GM12878 (cell line): Measurements from ENCODE around the gene COL24A1. TPM values are rescaled to one million over a fixed set of nuclear protein-coding genes. Genes with fewer than 3 reads are reported as not detected.

Experiments used
- ATAC-seq: fragments of 200-7000 bp; cut with Tn5 transposase; 3 replicates; pipeline ENCODE4 v1.9.1; 2020; ENCODE audit warnings: mild to moderate bottlenecking, moderate library complexity
- BruUV-seq: library from RNA; stranded (reverse); fragments of 400-500 nt; replicated peaks from 2 replicates; lab custom pipeline; 2021; lab: Mats Ljungman, UMichigan
- CTCF ChIA-PET: fragments of 300-600 bp; sonication (Branson Sonifier 250); formaldehyde crosslinking; extraction: SDS; loops from one replicate; lab custom pipeline; 2021; ENCODE audit warnings: inconsistent platforms; lab: Yijun Ruan, JAX
- POLR2A ChIA-PET: fragments of 350-600 bp; formaldehyde crosslinking; extraction: SDS; loops from one replicate; lab custom pipeline; 2021; ENCODE audit warnings: inconsistent platforms; lab: Charles Lee
- RAD21 ChIA-PET: fragments of 300-600 bp; sonication (Branson Sonifier 250); formaldehyde crosslinking; loops from one replicate; lab custom pipeline; 2023; ENCODE audit warnings: antibody characterized with exemption; ENCODE audit not compliant: unreplicated experiment; lab: Charles Lee
- SMC1A ChIA-PET: fragments of 300-600 bp; sonication (Branson Sonifier 250); formaldehyde crosslinking; loops from one replicate; lab custom pipeline; 2023; ENCODE audit not compliant: unreplicated experiment, uncharacterized antibody; lab: Charles Lee
- DNase-seq: peaks from one replicate; pipeline ENCODE4 v3.0.0-alpha.2; 2011; ENCODE audit warnings: low read depth, low spot score
- FAIRE-seq: peaks from 3 replicates; lab custom pipeline; 2011; peaks lifted over from hg19 to GRCh38; lab: Jason Lieb, UNC
- H2AFZ ChIP-seq: 2 replicates; pipeline ENCODE4 v1.6.0; 2011; ENCODE audit warnings: low read depth, low read length, control low read depth; ENCODE audit not compliant: control insufficient read depth
- H3K27ac ChIP-seq: 2 replicates; pipeline ENCODE4 v1.5.1; 2011; ENCODE audit warnings: control low read depth; ENCODE audit not compliant: control insufficient read depth, insufficient read depth
- H3K27me3 ChIP-seq, 2 experiments: replicated peaks in 1 of 2; 2 replicates each; pipeline versions ENCODE4 v1.6.0 to v1.6.1; 2011; ENCODE audit warnings: low read length in 1 of 2; ENCODE audit not compliant: control insufficient read depth in 2 of 2, insufficient read depth in 2 of 2
- H3K36me3 ChIP-seq, 2 experiments: 2 replicates each; pipeline ENCODE4 v1.5.1; 2011; ENCODE audit warnings: low read length in 1 of 2; ENCODE audit not compliant: control insufficient read depth in 2 of 2, insufficient read depth in 2 of 2
- H3K4me1 ChIP-seq: 2 replicates; pipeline ENCODE4 v1.6.1; 2011; ENCODE audit warnings: mild to moderate bottlenecking, low read length, moderate library complexity, mixed read lengths; ENCODE audit not compliant: control insufficient read depth, insufficient read depth
- H3K4me2 ChIP-seq: 2 replicates; pipeline ENCODE4 v1.6.0; 2011; ENCODE audit warnings: control low read depth; ENCODE audit not compliant: control insufficient read depth, insufficient read depth
- H3K4me3 ChIP-seq: fragments of 200-600 bp; sonication (generic); 2 replicates; pipeline ENCODE4 v1.5.1; 2016
- H3K79me2 ChIP-seq: 2 replicates; pipeline ENCODE4 v1.6.0; 2011; ENCODE audit warnings: low read length; ENCODE audit not compliant: control insufficient read depth, insufficient read depth
- H3K9ac ChIP-seq: 2 replicates; pipeline ENCODE4 v1.8.0; 2011; ENCODE audit warnings: low read length, control low read depth, mixed read lengths; ENCODE audit not compliant: control insufficient read depth, insufficient read depth
- H3K9me3 ChIP-seq: replicated peaks from 3 replicates; pipeline ENCODE4 v1.5.1; 2011; ENCODE audit warnings: mild to moderate bottlenecking, low read length; ENCODE audit not compliant: control insufficient read depth, insufficient read depth
- H4K20me1 ChIP-seq: 2 replicates; pipeline ENCODE4 v1.6.0; 2011; ENCODE audit not compliant: control insufficient read depth, insufficient read depth
- ESRRA ChIP-seq: IDR thresholded peaks from 2 replicates; pipeline ENCODE4 v1.6.1; 2012; ENCODE audit warnings: mild to moderate bottlenecking, low read length, improper control_type of control experiment
- KAT2A ChIP-seq: conservative IDR thresholded peaks from 2 replicates; pipeline ENCODE4 v1.6.1; 2011; ENCODE audit warnings: low read depth, low read length; ENCODE audit not compliant: control insufficient read depth
- KDM1A ChIP-seq: fragments of 200-600 bp; sonication (generic); IDR thresholded peaks from 2 replicates; pipeline ENCODE4 v1.6.1; 2016; ENCODE audit warnings: borderline replicate concordance
- MTA3 ChIP-seq: IDR thresholded peaks from 2 replicates; pipeline ENCODE4 v1.6.1; 2012; ENCODE audit warnings: low read length, inconsistent platforms, borderline replicate concordance
- RUNX3 ChIP-seq: IDR thresholded peaks from 2 replicates; pipeline ENCODE4 v1.6.1; 2012; ENCODE audit warnings: low read length, inconsistent platforms
- YY1 ChIP-seq: IDR thresholded peaks from 2 replicates; pipeline ENCODE4 v1.6.1; 2011; ENCODE audit warnings: low read depth, mild to moderate bottlenecking, low read length
- ZNF592 ChIP-seq: fragments of 450-650 bp; IDR thresholded peaks from 2 replicates; pipeline ENCODE4 v1.6.1; 2017; ENCODE audit warnings: mild to moderate bottlenecking, moderate library complexity
- ZNF622 ChIP-seq: fragments of 450-650 bp; IDR thresholded peaks from 2 replicates; pipeline ENCODE4 v1.6.1; 2017; ENCODE audit warnings: mild to moderate bottlenecking, inconsistent platforms
- WGBS: methylation state at CpG from one replicate; pipeline ENCODE4 v1.1.6; 2016; ENCODE audit warnings: low lambda C conversion rate; ENCODE audit not compliant: insufficient replicate concordance, insufficient coverage; ENCODE audit errors: missing lambda C conversion rate; 5-methylcytosine and 5-hydroxymethylcytosine counted together
- in situ Hi-C: fragments of 300-500 bp; cut with MboI; formaldehyde crosslinking; loops from 9 replicates; pipeline ENCODE4 v1.14.3; 2018; ENCODE audit warnings: mixed read lengths
- intact Hi-C: fragments of 100-400 bp; cut with micrococcal nuclease; formaldehyde crosslinking; loops from one replicate; pipeline ENCODE4 v1.14.2; 2022; ENCODE audit not compliant: unreplicated experiment
- polyA plus RNA-seq, 11 experiments: library from polyadenylated mRNA; depleted of rRNA in 4 of 11; unstranded in 6 of 11; stranded (reverse) in 5 of 11; fragments of >200 nt; fragmentation: Nextera tagmentation in 4 of 11; fragmentation: Illumina TruSeq in 1 of 11; extraction: Ambion mirVana in 4 of 11; extraction: Trizol in 1 of 11; gene quantifications; 1 replicate in 1 of 11; 2 replicates in 10 of 11; pipeline versions ENCODE4 v1.2.1 to v1.2.3, GENCODE V29; 2011 to 2016; ENCODE audit warnings: inconsistent platforms in 2 of 11, missing spikeins in 2 of 11, low read depth in 1 of 11
- total RNA-seq, 4 experiments: library from RNA; depleted of rRNA in 3 of 4; stranded (reverse); fragments of >200 nt in 3 of 4; fragmentation: Illumina TruSeq in 1 of 4; extraction: Trizol in 1 of 4; gene quantifications; 2 replicates each; pipeline versions ENCODE4 v1.2.1 to v1.2.3, GENCODE V29; 2013 to 2021
- TF ChIP-seq, protein P1 (sequence below): fragments of 450-650 bp; IDR thresholded peaks from 2 replicates; pipeline ENCODE4 v1.6.1; 2017; ENCODE audit warnings: borderline replicate concordance
- TF ChIP-seq, protein P2 (sequence below): IDR thresholded peaks from 2 replicates; pipeline ENCODE4 v1.6.1; 2012; ENCODE audit warnings: low read depth, low read length, improper control_type of control experiment
- TF ChIP-seq, protein P3 (sequence below): fragments of 450-650 bp; IDR thresholded peaks from 2 replicates; pipeline ENCODE4 v1.6.1; 2017; ENCODE audit warnings: mild to moderate bottlenecking, low read depth, inconsistent platforms; ENCODE audit not compliant: poor library complexity, severe bottlenecking
- TF ChIP-seq, protein P4 (sequence below): fragments of 150-350 bp; IDR thresholded peaks from 2 replicates; pipeline ENCODE4 v1.6.1; 2016; ENCODE audit warnings: low read depth, low read length

Gene COL24A1
- total and polyA plus RNA-seq, 10 of the 15 experiments (the other 5 are each of a cell fraction or from before 2014, with no cell fraction given) = 0.19 to 4.1 (median 2.0) TPM

DNA sequence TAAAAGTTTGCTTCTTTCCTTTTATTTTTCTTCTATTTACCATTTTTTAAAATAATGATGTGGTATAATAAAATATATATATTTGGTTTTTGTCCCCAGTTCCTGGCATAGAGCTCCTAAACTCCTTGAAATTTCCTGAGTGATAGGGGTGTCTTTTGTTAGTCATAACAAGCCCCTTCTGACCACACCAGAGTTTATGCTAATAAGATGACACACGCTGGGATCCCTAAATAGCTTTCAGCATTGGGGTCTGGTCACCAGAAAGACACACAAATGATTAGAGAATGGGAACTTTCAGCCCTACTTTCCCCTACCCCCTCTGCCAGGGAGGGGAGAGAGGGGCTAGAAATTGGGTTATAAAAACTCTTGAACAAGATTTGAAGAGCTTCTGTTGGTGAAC is 56.2 kb downstream of the COL24A1 start:
- Histone ChIP-seq H3K27ac (no peak overlapping the region), H3K9ac (no peak overlapping the region), H3K27me3 (no peaks in the 10 kb centered on the region), H3K9me3 (no peaks in the 10 kb centered on the region), H2AFZ (no peak overlapping the region), H4K20me1 (no peaks in the 10 kb centered on the region), H3K4me1 (no peaks in the 10 kb centered on the region), H3K36me3 (no peaks in the 10 kb centered on the region), H3K4me3 (no peak overlapping the region), H3K4me2 (no peak overlapping the region), H3K79me2 (no peaks in the 10 kb centered on the region)
- intact Hi-C loops (no loop called here), in situ Hi-C loops (no loop called here)
- SMC1A ChIA-PET = interaction anchor here (0.6 to 0.9 kb wide), 3 partner anchors 14 to 374 kb away, joined by 3 to 4 read pairs (median 3); no protein-coding TSS in a partner anchor
- 7% methylated on average over 1 of the region's 1 CpG for WGBS
- CTCF ChIA-PET = interaction anchor here (1.4 kb wide), 1 partner anchor 82 kb away, joined by 3 read pairs; no protein-coding TSS in a partner anchor
- RAD21 ChIA-PET = no interaction called here
- ATAC-seq (no peak), FAIRE-seq (no peak), DNase-seq (no peak)
- POLR2A ChIA-PET = no interaction called here
- BruUV-seq = no TSS peak
- TF ChIP-seq, protein P1, sequence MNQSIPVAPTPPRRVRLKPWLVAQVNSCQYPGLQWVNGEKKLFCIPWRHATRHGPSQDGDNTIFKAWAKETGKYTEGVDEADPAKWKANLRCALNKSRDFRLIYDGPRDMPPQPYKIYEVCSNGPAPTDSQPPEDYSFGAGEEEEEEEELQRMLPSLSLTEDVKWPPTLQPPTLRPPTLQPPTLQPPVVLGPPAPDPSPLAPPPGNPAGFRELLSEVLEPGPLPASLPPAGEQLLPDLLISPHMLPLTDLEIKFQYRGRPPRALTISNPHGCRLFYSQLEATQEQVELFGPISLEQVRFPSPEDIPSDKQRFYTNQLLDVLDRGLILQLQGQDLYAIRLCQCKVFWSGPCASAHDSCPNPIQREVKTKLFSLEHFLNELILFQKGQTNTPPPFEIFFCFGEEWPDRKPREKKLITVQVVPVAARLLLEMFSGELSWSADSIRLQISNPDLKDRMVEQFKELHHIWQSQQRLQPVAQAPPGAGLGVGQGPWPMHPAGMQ = no peak
- TF ChIP-seq YY1 = no peak
- TF ChIP-seq KAT2A = no peak
- TF ChIP-seq, protein P2, sequence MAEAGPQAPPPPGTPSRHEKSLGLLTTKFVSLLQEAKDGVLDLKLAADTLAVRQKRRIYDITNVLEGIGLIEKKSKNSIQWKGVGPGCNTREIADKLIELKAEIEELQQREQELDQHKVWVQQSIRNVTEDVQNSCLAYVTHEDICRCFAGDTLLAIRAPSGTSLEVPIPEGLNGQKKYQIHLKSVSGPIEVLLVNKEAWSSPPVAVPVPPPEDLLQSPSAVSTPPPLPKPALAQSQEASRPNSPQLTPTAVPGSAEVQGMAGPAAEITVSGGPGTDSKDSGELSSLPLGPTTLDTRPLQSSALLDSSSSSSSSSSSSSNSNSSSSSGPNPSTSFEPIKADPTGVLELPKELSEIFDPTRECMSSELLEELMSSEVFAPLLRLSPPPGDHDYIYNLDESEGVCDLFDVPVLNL = no peak
- no peak for TF ChIP-seq KDM1A
- TF ChIP-seq, protein P3, sequence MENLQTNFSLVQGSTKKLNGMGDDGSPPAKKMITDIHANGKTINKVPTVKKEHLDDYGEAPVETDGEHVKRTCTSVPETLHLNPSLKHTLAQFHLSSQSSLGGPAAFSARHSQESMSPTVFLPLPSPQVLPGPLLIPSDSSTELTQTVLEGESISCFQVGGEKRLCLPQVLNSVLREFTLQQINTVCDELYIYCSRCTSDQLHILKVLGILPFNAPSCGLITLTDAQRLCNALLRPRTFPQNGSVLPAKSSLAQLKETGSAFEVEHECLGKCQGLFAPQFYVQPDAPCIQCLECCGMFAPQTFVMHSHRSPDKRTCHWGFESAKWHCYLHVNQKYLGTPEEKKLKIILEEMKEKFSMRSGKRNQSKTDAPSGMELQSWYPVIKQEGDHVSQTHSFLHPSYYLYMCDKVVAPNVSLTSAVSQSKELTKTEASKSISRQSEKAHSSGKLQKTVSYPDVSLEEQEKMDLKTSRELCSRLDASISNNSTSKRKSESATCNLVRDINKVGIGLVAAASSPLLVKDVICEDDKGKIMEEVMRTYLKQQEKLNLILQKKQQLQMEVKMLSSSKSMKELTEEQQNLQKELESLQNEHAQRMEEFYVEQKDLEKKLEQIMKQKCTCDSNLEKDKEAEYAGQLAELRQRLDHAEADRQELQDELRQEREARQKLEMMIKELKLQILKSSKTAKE = no peak
- no peak for TF ChIP-seq RUNX3
- TF ChIP-seq ESRRA = no peak
- TF ChIP-seq, protein P4, sequence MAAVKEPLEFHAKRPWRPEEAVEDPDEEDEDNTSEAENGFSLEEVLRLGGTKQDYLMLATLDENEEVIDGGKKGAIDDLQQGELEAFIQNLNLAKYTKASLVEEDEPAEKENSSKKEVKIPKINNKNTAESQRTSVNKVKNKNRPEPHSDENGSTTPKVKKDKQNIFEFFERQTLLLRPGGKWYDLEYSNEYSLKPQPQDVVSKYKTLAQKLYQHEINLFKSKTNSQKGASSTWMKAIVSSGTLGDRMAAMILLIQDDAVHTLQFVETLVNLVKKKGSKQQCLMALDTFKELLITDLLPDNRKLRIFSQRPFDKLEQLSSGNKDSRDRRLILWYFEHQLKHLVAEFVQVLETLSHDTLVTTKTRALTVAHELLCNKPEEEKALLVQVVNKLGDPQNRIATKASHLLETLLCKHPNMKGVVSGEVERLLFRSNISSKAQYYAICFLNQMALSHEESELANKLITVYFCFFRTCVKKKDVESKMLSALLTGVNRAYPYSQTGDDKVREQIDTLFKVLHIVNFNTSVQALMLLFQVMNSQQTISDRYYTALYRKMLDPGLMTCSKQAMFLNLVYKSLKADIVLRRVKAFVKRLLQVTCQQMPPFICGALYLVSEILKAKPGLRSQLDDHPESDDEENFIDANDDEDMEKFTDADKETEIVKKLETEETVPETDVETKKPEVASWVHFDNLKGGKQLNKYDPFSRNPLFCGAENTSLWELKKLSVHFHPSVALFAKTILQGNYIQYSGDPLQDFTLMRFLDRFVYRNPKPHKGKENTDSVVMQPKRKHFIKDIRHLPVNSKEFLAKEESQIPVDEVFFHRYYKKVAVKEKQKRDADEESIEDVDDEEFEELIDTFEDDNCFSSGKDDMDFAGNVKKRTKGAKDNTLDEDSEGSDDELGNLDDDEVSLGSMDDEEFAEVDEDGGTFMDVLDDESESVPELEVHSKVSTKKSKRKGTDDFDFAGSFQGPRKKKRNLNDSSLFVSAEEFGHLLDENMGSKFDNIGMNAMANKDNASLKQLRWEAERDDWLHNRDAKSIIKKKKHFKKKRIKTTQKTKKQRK = no peak
- TF ChIP-seq ZNF622 = no peak
- no peak for TF ChIP-seq ZNF592
- no peak for TF ChIP-seq MTA3
